ENCODE measurements around the gene TMEM132D.

Gene TMEM132D

DNA sequence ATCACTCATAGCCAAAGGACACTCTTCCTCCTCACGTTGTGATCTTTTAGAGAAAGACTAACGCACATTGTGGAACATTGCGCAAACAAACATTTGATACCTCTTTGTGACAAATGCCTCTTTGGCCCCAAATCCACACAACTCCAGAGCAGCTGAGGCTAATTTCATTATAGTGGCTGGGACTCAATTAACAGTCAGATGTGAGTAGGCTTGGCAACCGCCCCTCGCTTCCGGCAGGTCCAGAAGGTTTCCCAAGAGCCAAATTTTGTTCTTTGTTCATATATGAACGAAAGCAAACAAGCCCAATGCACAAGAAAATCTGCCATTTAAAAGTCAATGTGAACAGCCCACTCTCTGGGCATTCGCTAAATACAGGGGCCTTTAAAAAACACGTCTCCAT lies 776.6 kb downstream of the TMEM132D start:
- Histone ChIP-seq H3K9me3 (ENCODE audit: control insufficient read depth, insufficient read depth, low read length) (no peaks in the 10 kb centered on the region), H3K9ac (ENCODE audit: low read depth, low read length) (no peak overlapping the region), H3K27me3 (ENCODE audit: control insufficient read depth, insufficient read depth, low read length) (no peaks in the 10 kb centered on the region), H3K27ac (ENCODE audit: low read depth, low read length) (no peak overlapping the region), H3K36me3 (ENCODE audit: control insufficient read depth, insufficient read depth, low read length) (no peaks in the 10 kb centered on the region), H3K4me3 (ENCODE audit: low read depth, low read length) (no peak overlapping the region), H3K4me1 (ENCODE audit: control insufficient read depth, insufficient read depth, low read length) (no peaks in the 10 kb centered on the region)

- no peaks in the 10 kb centered on the region for H3K4me1 ChIP-seq (ENCODE audit: control insufficient read depth, insufficient read depth, low read length)
- H3K27me3 ChIP-seq (ENCODE audit: control insufficient read depth, insufficient read depth, low read length), result no peaks in the 10 kb centered on the region
- H3K9ac ChIP-seq (ENCODE audit: low read depth, low read length), result no peak overlapping the region
- H3K27ac ChIP-seq (ENCODE audit: low read depth, low read length), result no peak overlapping the region
- no peaks in the 10 kb centered on the region for H3K36me3 ChIP-seq (ENCODE audit: control insufficient read depth, insufficient read depth, low read length)
- H3K9me3 ChIP-seq (ENCODE audit: control insufficient read depth, insufficient read depth, low read length), result no peaks in the 10 kb centered on the region
- no peak overlapping the region for H3K4me3 ChIP-seq (ENCODE audit: low read depth, low read length)
These were observed 784.3 kb downstream of the TMEM132D start for GRCh38 chr12:129119537-129119936.

DNA sequence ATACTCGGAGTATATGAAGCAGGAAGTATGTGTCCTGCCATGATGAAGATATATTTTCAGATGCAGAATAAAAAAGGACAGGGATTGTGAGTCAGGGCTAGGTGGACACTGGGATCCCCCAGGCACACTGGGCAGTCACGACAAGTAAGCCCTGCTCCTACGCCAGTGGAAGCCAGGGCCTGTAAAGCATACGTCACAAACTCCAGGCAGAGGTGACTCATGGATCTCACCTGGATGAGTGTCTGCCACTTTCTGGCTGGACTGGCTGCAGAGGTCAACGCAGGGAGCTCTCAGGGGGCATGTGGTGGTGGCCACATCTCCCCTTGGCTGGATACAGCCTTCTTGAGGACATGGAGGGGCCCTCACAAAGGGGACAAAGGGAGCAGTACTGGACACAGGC lies 788.3 kb downstream of the TMEM132D start:
- Histone ChIP-seq H3K9ac (ENCODE audit: low read depth, low read length) (no peak overlapping the region), H3K36me3 (ENCODE audit: control insufficient read depth, insufficient read depth, low read length) (no peaks in the 10 kb centered on the region), H3K4me1 (ENCODE audit: control insufficient read depth, insufficient read depth, low read length) (no peaks in the 10 kb centered on the region), H3K4me3 (ENCODE audit: low read depth, low read length) (no peak overlapping the region), H3K9me3 (ENCODE audit: control insufficient read depth, insufficient read depth, low read length) (no peaks in the 10 kb centered on the region), H3K27me3 (ENCODE audit: control insufficient read depth, insufficient read depth, low read length) (no peaks in the 10 kb centered on the region), H3K27ac (ENCODE audit: low read depth, low read length) (no peak overlapping the region)

DNA sequence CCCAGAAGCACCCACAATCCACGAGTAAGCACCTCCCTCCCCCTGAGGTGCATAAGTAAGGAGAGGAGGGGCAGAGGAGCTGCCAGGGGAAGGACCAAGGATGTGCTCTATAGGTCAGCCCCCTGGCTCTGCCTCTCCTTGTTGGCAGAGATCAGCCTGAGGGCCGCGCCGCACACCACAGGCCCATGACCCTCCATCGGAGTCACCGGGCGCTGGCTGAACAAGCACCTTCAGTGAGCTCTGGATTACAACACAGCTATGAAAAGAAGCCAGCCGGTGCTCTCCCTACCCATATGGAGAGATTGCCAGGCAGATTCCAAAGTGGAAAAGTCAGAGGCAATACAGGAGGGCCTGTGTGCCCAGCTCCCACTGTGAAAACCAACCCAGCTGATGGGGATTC lies 793.2 kb downstream of the TMEM132D start:
- Histone ChIP-seq H3K36me3 (ENCODE audit: control insufficient read depth, insufficient read depth, low read length) (no peaks in the 10 kb centered on the region), H3K9me3 (ENCODE audit: control insufficient read depth, insufficient read depth, low read length) (no peaks in the 10 kb centered on the region; the same call in 1 of the 2 replicates), H3K4me3 (ENCODE audit: low read depth, low read length) (no peak overlapping the region), H3K27ac (ENCODE audit: low read depth, low read length) (no peak overlapping the region), H3K27me3 (ENCODE audit: control insufficient read depth, insufficient read depth, low read length) (no peaks in the 10 kb centered on the region), H3K9ac (ENCODE audit: low read depth, low read length) (no peak overlapping the region), H3K4me1 (ENCODE audit: control insufficient read depth, insufficient read depth, low read length) (no peaks in the 10 kb centered on the region)

DNA sequence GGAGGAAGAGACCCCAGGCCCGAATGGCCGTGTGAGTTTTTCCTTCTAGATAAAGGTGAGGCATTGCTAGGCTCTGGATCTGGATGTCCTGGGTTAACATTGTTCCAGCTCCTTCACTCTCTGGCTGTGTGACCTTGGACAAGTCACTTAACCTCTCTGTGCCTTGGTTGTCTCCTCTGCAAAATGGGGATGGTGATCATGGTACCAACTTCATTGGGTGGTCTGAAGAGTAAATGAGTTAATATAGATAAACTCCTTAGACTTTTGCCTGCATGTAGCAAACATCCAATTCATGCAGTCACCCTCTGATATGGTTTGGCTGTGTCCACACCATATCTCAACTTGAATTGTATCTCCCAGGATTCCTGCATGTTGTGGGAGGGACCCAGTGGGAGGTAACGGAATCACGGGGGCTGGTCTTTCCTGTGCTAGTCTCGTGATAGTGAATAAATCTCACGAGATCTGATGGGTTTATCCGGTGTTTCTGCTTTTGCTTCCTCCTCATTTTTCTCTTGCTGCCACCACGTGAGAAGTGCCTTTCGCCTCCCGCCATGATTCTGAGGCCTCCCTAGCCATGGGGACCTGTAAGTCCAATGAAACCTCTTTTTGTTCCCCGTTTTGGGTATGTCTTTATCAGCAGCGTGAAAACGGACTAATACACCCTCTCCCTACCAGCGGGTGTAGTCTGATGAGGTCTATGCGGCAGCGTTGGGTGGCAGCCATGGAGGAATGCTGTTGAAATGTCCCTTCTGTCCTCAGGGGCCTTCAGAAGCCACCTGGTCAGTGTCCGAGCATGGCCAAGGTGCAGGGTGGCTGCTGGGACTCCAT lies 794.4 kb downstream of the TMEM132D start:
- Histone ChIP-seq H3K36me3 (ENCODE audit: control insufficient read depth, insufficient read depth, low read length) (no peaks in the 10 kb centered on the region), H3K9ac (ENCODE audit: low read depth, low read length) (no peak overlapping the region), H3K4me1 (ENCODE audit: control insufficient read depth, insufficient read depth, low read length) (no peaks in the 10 kb centered on the region), H3K27ac (ENCODE audit: low read depth, low read length) (no peak overlapping the region), H3K9me3 (ENCODE audit: control insufficient read depth, insufficient read depth, low read length) (no peaks in the 10 kb centered on the region; the same call in 1 of the 2 replicates), H3K4me3 (ENCODE audit: low read depth, low read length) (no peak overlapping the region), H3K27me3 (ENCODE audit: control insufficient read depth, insufficient read depth, low read length) (no peaks in the 10 kb centered on the region)

DNA sequence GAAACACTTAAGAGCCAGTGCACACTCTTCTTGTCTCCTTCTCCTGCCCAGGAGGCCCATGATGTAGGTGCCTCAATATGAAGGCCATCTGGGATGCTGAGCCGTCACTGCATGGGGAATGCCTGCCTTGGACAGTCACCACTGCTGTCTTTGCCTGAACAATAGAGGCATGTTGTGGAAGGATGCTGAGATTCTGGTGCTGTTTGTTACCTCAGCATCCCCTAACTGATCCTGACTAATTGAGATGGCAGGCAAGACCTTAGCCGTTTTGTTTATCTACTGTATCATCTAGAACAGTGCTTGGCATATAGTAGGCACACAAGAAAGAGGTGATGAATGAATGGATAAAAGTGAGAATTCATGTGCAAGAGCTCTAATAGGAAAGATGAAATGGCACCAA lies 797.1 kb downstream of the TMEM132D start:
- H3K36me3 ChIP-seq (ENCODE audit: control insufficient read depth, insufficient read depth, low read length), result no peaks in the 10 kb centered on the region
- no peak overlapping the region for H3K27ac ChIP-seq (ENCODE audit: low read depth, low read length)
- no peaks in the 10 kb centered on the region for H3K4me1 ChIP-seq (ENCODE audit: control insufficient read depth, insufficient read depth, low read length)
- no peak overlapping the region for H3K9ac ChIP-seq (ENCODE audit: low read depth, low read length)
- no peak overlapping the region for H3K4me3 ChIP-seq (ENCODE audit: low read depth, low read length)
- no peaks in the 10 kb centered on the region for H3K27me3 ChIP-seq (ENCODE audit: control insufficient read depth, insufficient read depth, low read length)
- H3K9me3 ChIP-seq (ENCODE audit: control insufficient read depth, insufficient read depth, low read length), result no peaks in the 10 kb centered on the region; the same call in 1 of the 2 replicates

- H3K9me3 ChIP-seq (ENCODE audit: control insufficient read depth, insufficient read depth, low read length), result no peaks in the 10 kb centered on the region; the same call in 1 of the 2 replicates
- no peaks in the 10 kb centered on the region for H3K36me3 ChIP-seq (ENCODE audit: control insufficient read depth, insufficient read depth, low read length)
- no peaks in the 10 kb centered on the region for H3K27me3 ChIP-seq (ENCODE audit: control insufficient read depth, insufficient read depth, low read length)
These were observed 800.6 kb downstream of the TMEM132D start for GRCh38 chr12:129103231-129103630.

GRCh38 chr12:129102233-129102632 lies 801.6 kb downstream of the TMEM132D start:
- Histone ChIP-seq H3K9me3 (ENCODE audit: control insufficient read depth, insufficient read depth, low read length) (no peaks in the 10 kb centered on the region; the same call in 1 of the 2 replicates), H3K4me1 (ENCODE audit: control insufficient read depth, insufficient read depth, low read length) (no peaks in the 10 kb centered on the region)

More at GRCh38 chr12:129103231-129103630, 800.6 kb downstream of the TMEM132D start:
- no peak overlapping the region for H3K4me3 ChIP-seq (ENCODE audit: low read depth, low read length)
- H3K27ac ChIP-seq (ENCODE audit: low read depth, low read length), result no peak overlapping the region
- no peak overlapping the region for H3K9ac ChIP-seq (ENCODE audit: low read depth, low read length)
- no peaks in the 10 kb centered on the region for H3K4me1 ChIP-seq (ENCODE audit: control insufficient read depth, insufficient read depth, low read length)

DNA sequence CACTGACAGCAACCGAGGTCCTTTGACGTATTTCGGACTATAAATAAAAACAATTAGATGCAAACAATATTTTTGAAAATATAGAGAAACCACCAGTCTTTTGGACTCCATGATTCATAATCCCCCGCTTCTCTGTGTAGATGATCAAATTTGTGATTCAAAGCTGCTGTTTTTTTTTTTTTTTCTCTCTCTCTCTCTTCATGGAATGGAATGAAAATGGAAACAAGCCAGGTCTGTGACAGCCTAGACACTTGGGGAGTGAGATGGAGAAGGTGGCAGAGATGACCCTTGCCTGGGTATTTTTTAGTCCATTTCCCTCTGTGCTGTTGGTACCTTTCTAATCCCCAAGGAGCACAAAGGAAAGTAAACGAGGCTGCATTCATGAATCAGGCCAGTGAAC lies 802.0 kb downstream of the TMEM132D start:
- H3K27me3 ChIP-seq (ENCODE audit: control insufficient read depth, insufficient read depth, low read length), result no peaks in the 10 kb centered on the region
- no peak overlapping the region for H3K27ac ChIP-seq (ENCODE audit: low read depth, low read length)
- H3K9ac ChIP-seq (ENCODE audit: low read depth, low read length), result no peak overlapping the region
- H3K4me1 ChIP-seq (ENCODE audit: control insufficient read depth, insufficient read depth, low read length), result no peaks in the 10 kb centered on the region
- H3K4me3 ChIP-seq (ENCODE audit: low read depth, low read length), result no peak overlapping the region
- H3K9me3 ChIP-seq (ENCODE audit: control insufficient read depth, insufficient read depth, low read length), result no peaks in the 10 kb centered on the region; the same call in 1 of the 2 replicates
- no peaks in the 10 kb centered on the region for H3K36me3 ChIP-seq (ENCODE audit: control insufficient read depth, insufficient read depth, low read length)

More at GRCh38 chr12:129102233-129102632, 801.6 kb downstream of the TMEM132D start:
- H3K4me3 ChIP-seq (ENCODE audit: low read depth, low read length), result no peak overlapping the region
- no peak overlapping the region for H3K9ac ChIP-seq (ENCODE audit: low read depth, low read length)
- H3K36me3 ChIP-seq (ENCODE audit: control insufficient read depth, insufficient read depth, low read length), result no peaks in the 10 kb centered on the region
- H3K27ac ChIP-seq (ENCODE audit: low read depth, low read length), result no peak overlapping the region
- no peaks in the 10 kb centered on the region for H3K27me3 ChIP-seq (ENCODE audit: control insufficient read depth, insufficient read depth, low read length)

- no peak overlapping the region for H3K4me3 ChIP-seq (ENCODE audit: low read depth, low read length)
- H3K9ac ChIP-seq (ENCODE audit: low read depth, low read length), result no peak overlapping the region
- no peaks in the 10 kb centered on the region for H3K4me1 ChIP-seq (ENCODE audit: control insufficient read depth, insufficient read depth, low read length)
- no peaks in the 10 kb centered on the region for H3K27me3 ChIP-seq (ENCODE audit: control insufficient read depth, insufficient read depth, low read length)
- no peaks in the 10 kb centered on the region for H3K9me3 ChIP-seq (ENCODE audit: control insufficient read depth, insufficient read depth, low read length)
- H3K36me3 ChIP-seq (ENCODE audit: control insufficient read depth, insufficient read depth, low read length), result no peaks in the 10 kb centered on the region
- H3K27ac ChIP-seq (ENCODE audit: low read depth, low read length), result no peak overlapping the region
These were observed 802.4 kb downstream of the TMEM132D start for GRCh38 chr12:129101404-129101803.

GRCh38 chr12:129097451-129097850 lies 806.4 kb downstream of the TMEM132D start:
- H3K36me3 ChIP-seq (ENCODE audit: control insufficient read depth, insufficient read depth, low read length), result no peaks in the 10 kb centered on the region
- no peak overlapping the region for H3K9ac ChIP-seq (ENCODE audit: low read depth, low read length)
- H3K4me3 ChIP-seq (ENCODE audit: low read depth, low read length), result no peak overlapping the region
- no peaks in the 10 kb centered on the region for H3K9me3 ChIP-seq (ENCODE audit: control insufficient read depth, insufficient read depth, low read length)
- H3K4me1 ChIP-seq (ENCODE audit: control insufficient read depth, insufficient read depth, low read length), result no peaks in the 10 kb centered on the region
- no peak overlapping the region for H3K27ac ChIP-seq (ENCODE audit: low read depth, low read length)
- H3K27me3 ChIP-seq (ENCODE audit: control insufficient read depth, insufficient read depth, low read length), result no peaks in the 10 kb centered on the region
